Body of pancreas (tissue), 4 donors: ENCODE results near the gene CFAP77.

Experiments used
- POLR2A ChIP-seq, 3 donors: fragments of 450-650 bp; IDR thresholded peaks; one replicate each; pipeline ENCODE4 v1.6.1; 2016; ENCODE audit warnings: antibody characterized with exemption in 3 of 3, mild to moderate bottlenecking in 2 of 3
- TF ChIP-seq, protein P1 (sequence below), 7 experiments: fragments of 450-650 bp in 4 of 7; fragments of 200-600 bp in 3 of 7; sonication (generic) in 3 of 7; IDR thresholded peaks; one replicate each; pipeline ENCODE4 v1.5.1; 2016 to 2019; ENCODE audit warnings: antibody characterized with exemption in 7 of 7

DNA sequence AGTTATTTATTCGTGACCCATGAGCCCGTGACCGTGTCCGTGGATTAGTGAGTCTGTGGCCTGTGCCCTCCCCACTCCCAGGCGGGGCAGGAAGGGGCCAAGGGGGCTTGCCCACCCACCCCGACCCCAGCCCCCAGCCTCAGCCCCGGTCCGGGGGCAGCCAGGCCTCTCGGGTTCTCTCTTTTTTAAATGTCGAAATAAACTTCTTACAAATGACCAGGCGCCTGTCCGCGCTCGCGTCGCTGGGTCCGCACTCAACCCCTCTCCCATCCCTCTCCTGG is 180.0 kb downstream of the CFAP77 start:
- TF ChIP-seq, protein P1, sequence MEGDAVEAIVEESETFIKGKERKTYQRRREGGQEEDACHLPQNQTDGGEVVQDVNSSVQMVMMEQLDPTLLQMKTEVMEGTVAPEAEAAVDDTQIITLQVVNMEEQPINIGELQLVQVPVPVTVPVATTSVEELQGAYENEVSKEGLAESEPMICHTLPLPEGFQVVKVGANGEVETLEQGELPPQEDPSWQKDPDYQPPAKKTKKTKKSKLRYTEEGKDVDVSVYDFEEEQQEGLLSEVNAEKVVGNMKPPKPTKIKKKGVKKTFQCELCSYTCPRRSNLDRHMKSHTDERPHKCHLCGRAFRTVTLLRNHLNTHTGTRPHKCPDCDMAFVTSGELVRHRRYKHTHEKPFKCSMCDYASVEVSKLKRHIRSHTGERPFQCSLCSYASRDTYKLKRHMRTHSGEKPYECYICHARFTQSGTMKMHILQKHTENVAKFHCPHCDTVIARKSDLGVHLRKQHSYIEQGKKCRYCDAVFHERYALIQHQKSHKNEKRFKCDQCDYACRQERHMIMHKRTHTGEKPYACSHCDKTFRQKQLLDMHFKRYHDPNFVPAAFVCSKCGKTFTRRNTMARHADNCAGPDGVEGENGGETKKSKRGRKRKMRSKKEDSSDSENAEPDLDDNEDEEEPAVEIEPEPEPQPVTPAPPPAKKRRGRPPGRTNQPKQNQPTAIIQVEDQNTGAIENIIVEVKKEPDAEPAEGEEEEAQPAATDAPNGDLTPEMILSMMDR (IDR thresholded peaks at IDR 0.05) = no peak
- no peak for TF ChIP-seq POLR2A (IDR thresholded peaks at IDR 0.05)
